ENCODE data around the gene ZNF511. TPM values are rescaled to one million over a fixed set of nuclear protein-coding genes. Genes with fewer than 3 reads are reported as not detected.

Gene ZNF511
- total RNA-seq, 1 experiment from 2014 or later = 78.4 TPM

DNA sequence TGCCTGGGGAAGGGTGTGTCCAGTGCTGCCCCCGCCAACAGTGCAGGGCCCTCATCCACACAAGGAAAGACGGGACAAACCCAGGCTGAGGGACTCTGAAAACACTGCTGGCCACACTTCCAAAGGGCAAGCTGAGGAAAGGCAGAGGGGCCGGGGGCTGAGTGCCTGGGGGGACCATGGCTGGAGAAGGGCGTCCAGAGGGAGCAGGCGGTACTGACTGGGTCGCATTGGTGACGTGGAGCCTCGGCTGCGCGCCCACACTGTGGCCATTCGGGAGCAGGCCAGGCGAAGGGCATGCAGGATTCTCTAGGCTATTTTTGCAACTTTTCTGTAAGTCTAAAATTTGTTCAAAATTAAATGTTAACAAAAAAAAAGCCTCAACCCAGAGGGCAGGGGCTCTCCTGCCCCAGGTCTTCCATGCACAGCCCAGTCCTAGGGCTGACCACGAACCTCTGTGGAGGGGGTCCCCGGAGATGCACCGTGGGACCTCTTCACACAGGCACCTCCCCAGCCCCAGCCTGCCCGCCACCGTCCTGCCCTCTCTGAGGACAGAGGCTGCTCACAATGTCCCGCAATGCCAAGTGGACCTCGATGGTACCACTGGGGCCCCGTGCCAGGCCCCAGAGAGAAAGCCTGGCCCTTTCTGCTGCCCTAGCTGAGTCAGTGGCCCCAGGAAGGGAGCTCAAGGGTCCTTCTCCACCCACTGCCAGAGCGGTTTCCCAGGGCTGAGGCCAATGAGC lies 42.5 kb upstream of the ZNF511 start:
- H3K4me1 ChIP-seq (ENCODE audit: insufficient read depth, low read length) = peaks cover 27% of the 10 kb centered on the region
- no peaks in the 10 kb centered on the region for H3K27me3 ChIP-seq (ENCODE audit: low read length)
- no peak overlapping the region for H3K4me3 ChIP-seq (ENCODE audit: low read length)
- no peak for TF ChIP-seq EZH2phosphoT487 (IDR thresholded peaks at IDR 0.05; ENCODE audit: borderline replicate concordance, low read length)
- TF ChIP-seq, protein P1, sequence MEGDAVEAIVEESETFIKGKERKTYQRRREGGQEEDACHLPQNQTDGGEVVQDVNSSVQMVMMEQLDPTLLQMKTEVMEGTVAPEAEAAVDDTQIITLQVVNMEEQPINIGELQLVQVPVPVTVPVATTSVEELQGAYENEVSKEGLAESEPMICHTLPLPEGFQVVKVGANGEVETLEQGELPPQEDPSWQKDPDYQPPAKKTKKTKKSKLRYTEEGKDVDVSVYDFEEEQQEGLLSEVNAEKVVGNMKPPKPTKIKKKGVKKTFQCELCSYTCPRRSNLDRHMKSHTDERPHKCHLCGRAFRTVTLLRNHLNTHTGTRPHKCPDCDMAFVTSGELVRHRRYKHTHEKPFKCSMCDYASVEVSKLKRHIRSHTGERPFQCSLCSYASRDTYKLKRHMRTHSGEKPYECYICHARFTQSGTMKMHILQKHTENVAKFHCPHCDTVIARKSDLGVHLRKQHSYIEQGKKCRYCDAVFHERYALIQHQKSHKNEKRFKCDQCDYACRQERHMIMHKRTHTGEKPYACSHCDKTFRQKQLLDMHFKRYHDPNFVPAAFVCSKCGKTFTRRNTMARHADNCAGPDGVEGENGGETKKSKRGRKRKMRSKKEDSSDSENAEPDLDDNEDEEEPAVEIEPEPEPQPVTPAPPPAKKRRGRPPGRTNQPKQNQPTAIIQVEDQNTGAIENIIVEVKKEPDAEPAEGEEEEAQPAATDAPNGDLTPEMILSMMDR (conservative IDR thresholded peaks at IDR 0.05; ENCODE audit: low read depth, low read length) = no peak
- no peak for TF ChIP-seq EZH2 (IDR thresholded peaks at IDR 0.05; ENCODE audit: low read length, unreplicated experiment)
- H4K20me1 ChIP-seq (ENCODE audit: low read length) = no peaks in the 10 kb centered on the region
- ATAC-seq = no peak
- ChIA-PET CTCF (no interaction called here), POLR2A (ENCODE audit: unreplicated experiment) (interaction anchor here (0.7 kb wide), 1 partner anchor 27 kb away, joined by 4 read pairs; no protein-coding TSS in a partner anchor)
- H3K27ac ChIP-seq (ENCODE audit: low read length) = no peak overlapping the region
- intact Hi-C loops (cut with micrococcal nuclease) = no loop called here
- H2AFZ ChIP-seq (ENCODE audit: low read length) = no peak overlapping the region
- no peaks in the 10 kb centered on the region for H3K79me2 ChIP-seq (ENCODE audit: low read length)
- no peaks in the 10 kb centered on the region for H3K9me3 ChIP-seq (ENCODE audit: low read length)
- no TSS peak for BruUV-seq (replicated peaks)
- H3K4me2 ChIP-seq (ENCODE audit: low read length) = no peak overlapping the region
- H3K36me3 ChIP-seq (ENCODE audit: low read depth, low read length) = peaks cover 5% of the 10 kb centered on the region; the same call in 1 of the 2 replicates
- H3K9ac ChIP-seq (ENCODE audit: low read length) = no peak overlapping the region
- no peaks in the 10 kb centered on the region for H3F3A ChIP-seq (ENCODE audit: low read length, unreplicated experiment)
- DNase-seq = no peak
- H3K9me2 ChIP-seq (replicated peaks; ENCODE audit: low read length) = no peaks in the 10 kb centered on the region

GRCh38 chr10:133267293-133267692 lies 41.4 kb upstream of the ZNF511 start:
- POLR2A ChIA-PET (ENCODE audit: unreplicated experiment) = no interaction called here
- BruUV-seq (replicated peaks) = no TSS peak
- H3F3A ChIP-seq (ENCODE audit: low read length, unreplicated experiment) = no peaks in the 10 kb centered on the region
- no peak overlapping the region for H2AFZ ChIP-seq (ENCODE audit: low read length)
- H3K36me3 ChIP-seq (ENCODE audit: low read depth, low read length) = peaks cover 5% of the 10 kb centered on the region; the same call in 1 of the 2 replicates
- ATAC-seq = no peak
- H3K27me3 ChIP-seq (ENCODE audit: low read length) = no peaks in the 10 kb centered on the region
- no peaks in the 10 kb centered on the region for H3K9me2 ChIP-seq (replicated peaks; ENCODE audit: low read length)
- no peak overlapping the region for H3K27ac ChIP-seq (ENCODE audit: low read length)
- H3K4me3 ChIP-seq (ENCODE audit: low read length) = no peak overlapping the region
- H3K4me2 ChIP-seq (ENCODE audit: low read length) = no peak overlapping the region
- H3K9ac ChIP-seq (ENCODE audit: low read length) = no peak overlapping the region
- DNase-seq = no peak
- TF ChIP-seq EZH2phosphoT487 (IDR thresholded peaks at IDR 0.05; ENCODE audit: borderline replicate concordance, low read length) = no peak
- TF ChIP-seq, protein P1 (conservative IDR thresholded peaks at IDR 0.05; ENCODE audit: low read depth, low read length) = no peak
- TF ChIP-seq EZH2 (IDR thresholded peaks at IDR 0.05; ENCODE audit: low read length, unreplicated experiment) = no peak
- H4K20me1 ChIP-seq (ENCODE audit: low read length) = no peaks in the 10 kb centered on the region
- H3K79me2 ChIP-seq (ENCODE audit: low read length) = no peaks in the 10 kb centered on the region
- CTCF ChIA-PET = no interaction called here
- H3K4me1 ChIP-seq (ENCODE audit: insufficient read depth, low read length) = peaks cover 22% of the 10 kb centered on the region
- H3K9me3 ChIP-seq (ENCODE audit: low read length) = no peaks in the 10 kb centered on the region
- intact Hi-C loops (cut with micrococcal nuclease) = no loop called here

DNA sequence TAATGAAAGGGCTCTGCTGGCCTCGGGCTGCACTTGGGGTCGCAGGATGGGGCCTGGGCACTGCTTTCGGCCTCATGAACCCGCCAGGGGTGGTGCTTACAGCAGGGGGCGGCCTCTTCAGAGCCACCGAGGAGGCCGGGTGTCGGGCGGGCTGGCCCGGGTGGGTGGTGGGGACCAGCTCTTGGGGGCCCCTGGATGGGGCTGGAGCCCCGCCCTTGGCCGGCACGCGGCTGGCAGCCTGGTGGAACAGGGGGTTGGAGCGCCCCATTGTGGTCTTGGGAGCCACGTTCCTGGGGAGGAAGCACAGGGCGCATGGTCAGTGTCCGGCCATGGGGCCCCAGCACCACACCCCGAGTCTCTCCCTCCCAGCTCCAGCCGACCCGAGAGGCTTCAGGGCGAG lies 40.9 kb upstream of the ZNF511 start:
- Histone ChIP-seq H3K9me2 (replicated peaks; ENCODE audit: low read length) (no peaks in the 10 kb centered on the region), H3K9ac (ENCODE audit: low read length) (no peak overlapping the region), H3K4me3 (ENCODE audit: low read length) (no peak overlapping the region), H4K20me1 (ENCODE audit: low read length) (no peaks in the 10 kb centered on the region), H3K4me2 (ENCODE audit: low read length) (no peak overlapping the region), H2AFZ (ENCODE audit: low read length) (no peak overlapping the region), H3K27ac (ENCODE audit: low read length) (no peak overlapping the region), H3F3A (ENCODE audit: low read length, unreplicated experiment) (no peaks in the 10 kb centered on the region), H3K9me3 (ENCODE audit: low read length) (no peaks in the 10 kb centered on the region), H3K36me3 (ENCODE audit: low read depth, low read length) (peaks cover 5% of the 10 kb centered on the region; the same call in 1 of the 2 replicates), H3K79me2 (ENCODE audit: low read length) (no peaks in the 10 kb centered on the region), H3K4me1 (ENCODE audit: insufficient read depth, low read length) (peaks cover 19% of the 10 kb centered on the region), H3K27me3 (ENCODE audit: low read length) (no peaks in the 10 kb centered on the region)
- POLR2A ChIA-PET (ENCODE audit: unreplicated experiment) = no interaction called here
- CTCF ChIA-PET = no interaction called here
- ATAC-seq (no peak), DNase-seq (no peak)
- intact Hi-C loops (cut with micrococcal nuclease) = no loop called here
- TF ChIP-seq EZH2phosphoT487 (IDR thresholded peaks at IDR 0.05; ENCODE audit: borderline replicate concordance, low read length) = no peak
- TF ChIP-seq EZH2 (IDR thresholded peaks at IDR 0.05; ENCODE audit: low read length, unreplicated experiment) = no peak
- TF ChIP-seq, protein P1 (conservative IDR thresholded peaks at IDR 0.05; ENCODE audit: low read depth, low read length) = no peak
- BruUV-seq (replicated peaks) = no TSS peak

Data from PC-3 (cell line).